Hair follicle dermal papilla cell (primary cell): Measurements from ENCODE around the gene NECAP2. TPM values are rescaled to one million over a fixed set of nuclear protein-coding genes. Genes with fewer than 3 reads are reported as not detected.

Experiments used
- total RNA-seq: library from RNA; depleted of rRNA; stranded (reverse); fragments of >200 nt; gene quantifications from 2 replicates; pipeline ENCODE4 v1.2.3, GENCODE V29; 2012

NECAP2 gene
- total RNA-seq, result 89.7 and 93.3 TPM in 2 replicates

DNA sequence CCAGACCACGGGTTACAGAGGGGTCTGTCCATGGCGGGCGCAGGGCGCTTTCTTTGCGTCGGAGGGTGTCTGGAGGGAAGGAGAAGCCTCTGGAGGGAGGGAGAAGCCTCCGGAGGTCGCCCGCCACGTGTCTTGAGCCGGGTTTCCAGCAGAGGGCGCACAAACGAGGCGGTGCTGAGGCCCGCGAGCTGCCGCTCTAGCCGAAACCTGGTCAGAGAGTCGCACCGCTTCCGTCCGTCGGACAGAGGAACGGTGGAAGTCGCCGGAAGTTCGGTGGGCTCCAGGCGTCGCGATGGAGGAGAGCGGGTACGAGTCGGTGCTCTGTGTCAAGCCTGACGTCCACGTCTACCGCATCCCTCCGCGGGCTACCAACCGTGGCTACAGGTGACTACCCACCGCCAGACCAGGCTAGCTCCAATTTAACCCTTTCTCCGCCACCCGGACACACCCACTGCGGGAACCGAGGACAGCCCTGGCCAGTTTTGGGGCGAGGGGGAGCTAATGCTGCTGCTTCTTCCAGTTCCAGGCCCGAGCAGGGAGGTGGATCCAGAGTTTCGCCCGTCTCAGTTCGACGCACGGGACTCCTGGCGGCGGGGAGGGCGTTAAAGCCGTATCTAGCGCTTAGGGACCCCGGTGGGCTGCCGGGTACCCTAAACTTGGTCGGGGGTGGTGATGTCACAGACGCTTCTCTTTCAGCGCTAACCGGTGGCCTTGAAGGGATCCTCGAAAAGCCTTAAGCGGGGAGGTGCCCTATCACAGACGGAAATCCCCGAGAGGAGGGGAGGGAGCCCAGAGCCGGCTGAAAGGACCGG, at the start of gene NECAP2:
Gene NECAP2, plus strand, starts transcription at position 255 of the 812 bp plus-strand sequence. Its CDS starts 38 bp downstream, at position 293.

DNA sequence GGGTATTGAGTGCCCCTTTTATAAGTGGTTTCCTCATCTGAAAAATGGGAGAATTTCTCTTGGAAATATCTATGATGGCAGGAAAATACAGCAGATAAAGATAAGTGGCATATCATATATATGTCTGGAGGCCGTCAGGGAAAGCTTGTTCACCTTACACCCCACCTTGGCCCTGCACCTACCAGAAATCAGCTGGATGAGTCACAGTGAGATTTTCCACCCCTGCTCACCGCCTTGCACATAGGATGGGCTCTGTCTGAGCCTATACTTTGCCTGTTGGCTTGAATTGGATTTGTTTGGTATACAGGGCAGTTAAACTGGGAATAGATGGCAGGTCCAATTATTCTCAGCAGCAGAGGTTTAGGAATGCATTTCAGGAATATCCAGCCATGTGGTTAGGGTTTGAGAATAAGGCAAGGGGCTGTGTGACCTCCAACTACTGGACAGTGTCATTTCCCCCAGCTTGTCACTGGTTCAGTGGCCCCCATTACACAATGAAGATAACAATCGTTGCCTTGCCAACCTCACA, 3.5 kb upstream of the NECAP2 start, which contains the start of gene SPATA21:
Gene SPATA21, minus strand, starts transcription at position 479 of the 529 bp plus-strand sequence. CDS start 6,053 bp downstream, outside the sequence.

Other genes with a start within 250 kb of the NECAP2 start
- gene ARHGEF19, start 228.1 kb upstream of the NECAP2 start, total RNA-seq, result 8.3 and 9.1 TPM in 2 replicates
- gene CPLANE2, start 203.5 kb upstream of the NECAP2 start, total RNA-seq, result 10.7 and 16.2 TPM in 2 replicates
- gene FBXO42, start 88.2 kb upstream of the NECAP2 start, total RNA-seq, result 18.9 and 23.2 TPM in 2 replicates
- 80.6 and 90.2 TPM in 2 replicates for gene SZRD1, start 73.5 kb upstream of the NECAP2 start, total RNA-seq
- not detected in 2 replicates for gene SPATA21, start 3.3 kb upstream of the NECAP2 start, total RNA-seq
- under 0.01 TPM in 2 replicates for gene RNU1-1, start 73.6 kb downstream of the NECAP2 start, total RNA-seq
- 62.9 and 88.4 TPM in 2 replicates for gene NBPF1, start 172.8 kb downstream of the NECAP2 start, total RNA-seq
- gene RNU1-3, start 226.2 kb downstream of the NECAP2 start, total RNA-seq, result under 0.01 TPM in 2 replicates